Measurements from ENCODE around the gene FAM200A. TPM values are rescaled to one million over a fixed set of nuclear protein-coding genes. Genes with fewer than 3 reads are reported as not detected.

Gene FAM200A
- 6.1 and 8.4 TPM in 2 replicates for total RNA-seq (2021)
- Bru-seq, nascent RNA: percentile 71 among the genes with signal in this experiment
- BruChase-seq, experiment 1, labeled RNA remaining after a 2-hour chase: percentile 76 among the genes with signal in this experiment
- percentile 63 among the genes with signal in this experiment for BruChase-seq, experiment 2, labeled RNA remaining after a 6-hour chase
- long read RNA-seq, transcript FAM200A-202 (2 exons, 2,480 nt): major isoform, 13 of 14 reads
- long read RNA-seq, partial matches to known transcripts: 0 of 14 reads
- long read RNA-seq, other reads (novel, unspliced or antisense): 1 of 14 reads

GRCh38 chr7:99551767-99552463 lies at the start of gene FAM200A:
FAM200A (minus strand) TSS chr7:99552114; CDS start chr7:99548407, 3,707 bp downstream.
- BruUV-seq (replicated peaks): no TSS peak
- ChIA-PET POLR2A (ENCODE audit: low non-redundant PET) (interaction anchor here (0.6 kb wide), 1 partner anchor 51 kb away, joined by 7 read pairs; the partner anchor contains the start of gene ZNF394), CTCF (interaction anchor here (1.1 kb wide), 1 partner anchor 64 kb away, joined by 3 read pairs; the partner anchor contains the start of gene ZSCAN25)
- Histone ChIP-seq H3K4me3 (ENCODE audit: low read depth, low read length, poor library complexity, severe bottlenecking) (peak within 1 kb of the TSS; percentile 76), H3K36me3 (ENCODE audit: insufficient read depth, low read length, poor library complexity, severe bottlenecking) (peaks cover 26% of the 10 kb centered on the region), H3K4me1 (ENCODE audit: insufficient read depth, low read length, poor library complexity, severe bottlenecking) (peaks cover under 1% of the 10 kb centered on the region), H3K27me3 (replicated peaks; ENCODE audit: insufficient read depth, low read depth, low read length, poor library complexity) (no peaks in the 10 kb centered on the region), H3K27ac (ENCODE audit: low read depth, low read length, poor library complexity, severe bottlenecking) (peak within 1 kb of the TSS; percentile 87), H3K9me3 (ENCODE audit: low read depth, low read length, poor library complexity, severe bottlenecking) (no peaks in the 10 kb centered on the region)
- peak; percentile 97 for DNase-seq (ENCODE audit: low spot score)
- TF ChIP-seq, protein P1, sequence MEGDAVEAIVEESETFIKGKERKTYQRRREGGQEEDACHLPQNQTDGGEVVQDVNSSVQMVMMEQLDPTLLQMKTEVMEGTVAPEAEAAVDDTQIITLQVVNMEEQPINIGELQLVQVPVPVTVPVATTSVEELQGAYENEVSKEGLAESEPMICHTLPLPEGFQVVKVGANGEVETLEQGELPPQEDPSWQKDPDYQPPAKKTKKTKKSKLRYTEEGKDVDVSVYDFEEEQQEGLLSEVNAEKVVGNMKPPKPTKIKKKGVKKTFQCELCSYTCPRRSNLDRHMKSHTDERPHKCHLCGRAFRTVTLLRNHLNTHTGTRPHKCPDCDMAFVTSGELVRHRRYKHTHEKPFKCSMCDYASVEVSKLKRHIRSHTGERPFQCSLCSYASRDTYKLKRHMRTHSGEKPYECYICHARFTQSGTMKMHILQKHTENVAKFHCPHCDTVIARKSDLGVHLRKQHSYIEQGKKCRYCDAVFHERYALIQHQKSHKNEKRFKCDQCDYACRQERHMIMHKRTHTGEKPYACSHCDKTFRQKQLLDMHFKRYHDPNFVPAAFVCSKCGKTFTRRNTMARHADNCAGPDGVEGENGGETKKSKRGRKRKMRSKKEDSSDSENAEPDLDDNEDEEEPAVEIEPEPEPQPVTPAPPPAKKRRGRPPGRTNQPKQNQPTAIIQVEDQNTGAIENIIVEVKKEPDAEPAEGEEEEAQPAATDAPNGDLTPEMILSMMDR (conservative IDR thresholded peaks at IDR 0.05; ENCODE audit: low read depth, low read length): no peak
- no peak for TF ChIP-seq EZH2 (IDR thresholded peaks at IDR 0.05; ENCODE audit: borderline replicate concordance, low read depth, low read length, poor library complexity, severe bottlenecking)
- intact Hi-C loops (cut with micrococcal nuclease; ENCODE audit: unreplicated experiment): loop anchor here (1.0 kb wide), 1 partner anchor 52 kb away; the partner anchor contains the start of gene ZNF394

- Histone ChIP-seq H3K9me3 (ENCODE audit: low read depth, low read length, poor library complexity, severe bottlenecking) (no peaks in the 10 kb centered on the region), H3K4me3 (ENCODE audit: low read depth, low read length, poor library complexity, severe bottlenecking) (no peak overlapping the region), H3K36me3 (ENCODE audit: insufficient read depth, low read length, poor library complexity, severe bottlenecking) (no peaks in the 10 kb centered on the region), H3K4me1 (ENCODE audit: insufficient read depth, low read length, poor library complexity, severe bottlenecking) (no peaks in the 10 kb centered on the region), H3K27me3 (replicated peaks; ENCODE audit: insufficient read depth, low read depth, low read length, poor library complexity) (no peaks in the 10 kb centered on the region), H3K27ac (ENCODE audit: low read depth, low read length, poor library complexity, severe bottlenecking) (no peak overlapping the region)
- no peak for DNase-seq (ENCODE audit: low spot score)
- TF ChIP-seq, protein P1 (conservative IDR thresholded peaks at IDR 0.05; ENCODE audit: low read depth, low read length): no peak
- no peak for TF ChIP-seq EZH2 (IDR thresholded peaks at IDR 0.05; ENCODE audit: borderline replicate concordance, low read depth, low read length, poor library complexity, severe bottlenecking)
- CTCF ChIA-PET: interaction anchor here (1.0 kb wide), 1 partner anchor 296 kb away, joined by 3 read pairs; no protein-coding TSS in a partner anchor
- POLR2A ChIA-PET (ENCODE audit: low non-redundant PET): no interaction called here
- no TSS peak for BruUV-seq (replicated peaks)
- intact Hi-C loops (cut with micrococcal nuclease; ENCODE audit: unreplicated experiment): no loop called here
These were observed 47.9 kb upstream of the FAM200A start for GRCh38 chr7:99599836-99600235.

- H3K36me3 ChIP-seq (ENCODE audit: insufficient read depth, low read length, poor library complexity, severe bottlenecking): no peaks in the 10 kb centered on the region
These were observed 46.0 kb upstream of the FAM200A start, which contains the start of gene TMEM225B for GRCh38 chr7:99597762-99598501. TMEM225B (plus strand) TSS chr7:99598267; CDS start chr7:99604389, 6,122 bp downstream.

More at GRCh38 chr7:99597762-99598501, 46.0 kb upstream of the FAM200A start, which contains the start of gene TMEM225B:
- no peak within 1 kb of the TSS for H3K4me3 ChIP-seq (ENCODE audit: low read depth, low read length, poor library complexity, severe bottlenecking)
- intact Hi-C loops (cut with micrococcal nuclease; ENCODE audit: unreplicated experiment): no loop called here
- ChIA-PET POLR2A (ENCODE audit: low non-redundant PET) (no interaction called here), CTCF (no interaction called here)
- no peak within 1 kb of the TSS for H3K27ac ChIP-seq (ENCODE audit: low read depth, low read length, poor library complexity, severe bottlenecking)
- H3K9me3 ChIP-seq (ENCODE audit: low read depth, low read length, poor library complexity, severe bottlenecking): no peaks in the 10 kb centered on the region
- BruUV-seq (replicated peaks): no TSS peak
- no peaks in the 10 kb centered on the region for H3K27me3 ChIP-seq (replicated peaks; ENCODE audit: insufficient read depth, low read depth, low read length, poor library complexity)
- no peak for TF ChIP-seq EZH2 (IDR thresholded peaks at IDR 0.05; ENCODE audit: borderline replicate concordance, low read depth, low read length, poor library complexity, severe bottlenecking)
- TF ChIP-seq, protein P1 (conservative IDR thresholded peaks at IDR 0.05; ENCODE audit: low read depth, low read length): no peak
- DNase-seq (ENCODE audit: low spot score): no peak
- no peaks in the 10 kb centered on the region for H3K4me1 ChIP-seq (ENCODE audit: insufficient read depth, low read length, poor library complexity, severe bottlenecking)

Measured in A673 (cell line).